ENCODE results near the gene ABCA5. TPM values are rescaled to one million over a fixed set of nuclear protein-coding genes. Genes with fewer than 3 reads are reported as not detected.
"Not testable (repeated sequence)": the region's sequence is repeated elsewhere in the genome, so short reads cannot be mapped to it uniquely, and the experiment has no call there.

The ABCA5 gene
- total RNA-seq, 1 donor from 2014 or later = 8.3 TPM

GRCh38 chr17:69287168-69287567, 39.8 kb downstream of the ABCA5 start:
- Mint-ChIP-seq H3K9me3 (no peaks in the 10 kb centered on the region), H3K36me3 (ENCODE audit: low read depth) (peaks cover 8% of the 10 kb centered on the region), H3K4me1 (no peaks in the 10 kb centered on the region), H3K27ac (ENCODE audit: unreplicated experiment) (no peak overlapping the region), H3K27me3 (ENCODE audit: low read depth) (no peaks in the 10 kb centered on the region), H3K4me3 (no peak overlapping the region)
- no peak for DNase-seq (ENCODE audit: low read depth, low spot score)
- TF ChIP-seq, protein P1, sequence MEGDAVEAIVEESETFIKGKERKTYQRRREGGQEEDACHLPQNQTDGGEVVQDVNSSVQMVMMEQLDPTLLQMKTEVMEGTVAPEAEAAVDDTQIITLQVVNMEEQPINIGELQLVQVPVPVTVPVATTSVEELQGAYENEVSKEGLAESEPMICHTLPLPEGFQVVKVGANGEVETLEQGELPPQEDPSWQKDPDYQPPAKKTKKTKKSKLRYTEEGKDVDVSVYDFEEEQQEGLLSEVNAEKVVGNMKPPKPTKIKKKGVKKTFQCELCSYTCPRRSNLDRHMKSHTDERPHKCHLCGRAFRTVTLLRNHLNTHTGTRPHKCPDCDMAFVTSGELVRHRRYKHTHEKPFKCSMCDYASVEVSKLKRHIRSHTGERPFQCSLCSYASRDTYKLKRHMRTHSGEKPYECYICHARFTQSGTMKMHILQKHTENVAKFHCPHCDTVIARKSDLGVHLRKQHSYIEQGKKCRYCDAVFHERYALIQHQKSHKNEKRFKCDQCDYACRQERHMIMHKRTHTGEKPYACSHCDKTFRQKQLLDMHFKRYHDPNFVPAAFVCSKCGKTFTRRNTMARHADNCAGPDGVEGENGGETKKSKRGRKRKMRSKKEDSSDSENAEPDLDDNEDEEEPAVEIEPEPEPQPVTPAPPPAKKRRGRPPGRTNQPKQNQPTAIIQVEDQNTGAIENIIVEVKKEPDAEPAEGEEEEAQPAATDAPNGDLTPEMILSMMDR (conservative IDR thresholded peaks at IDR 0.05) = no peak

DNA sequence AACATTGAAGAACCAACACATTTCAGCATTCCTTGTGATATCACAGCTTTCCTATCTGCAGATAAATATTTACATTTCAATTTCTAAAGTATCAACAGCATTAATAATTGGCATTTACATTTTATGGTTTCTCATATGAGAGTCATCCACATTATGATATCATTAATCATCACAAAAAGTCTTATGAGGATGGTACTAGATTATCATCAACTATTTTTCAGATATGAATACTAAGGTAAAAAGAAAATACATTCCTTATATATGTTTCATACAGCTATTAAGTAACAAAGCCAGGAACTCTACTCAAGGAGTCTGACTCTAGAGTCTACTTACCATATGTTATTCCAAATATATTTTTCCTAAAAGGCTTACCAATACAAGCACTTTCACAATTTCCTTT, 40.7 kb downstream of the ABCA5 start:
- H3K4me1 Mint-ChIP-seq = no peaks in the 10 kb centered on the region
- TF ChIP-seq, protein P1 (conservative IDR thresholded peaks at IDR 0.05) = no peak
- H3K27ac Mint-ChIP-seq (ENCODE audit: unreplicated experiment) = no peak overlapping the region
- no peaks in the 10 kb centered on the region for H3K9me3 Mint-ChIP-seq
- peaks cover 13% of the 10 kb centered on the region for H3K36me3 Mint-ChIP-seq (ENCODE audit: low read depth)
- no peak overlapping the region for H3K4me3 Mint-ChIP-seq
- H3K27me3 Mint-ChIP-seq (ENCODE audit: low read depth) = no peaks in the 10 kb centered on the region
- DNase-seq (ENCODE audit: low read depth, low spot score) = no peak

- no peak for DNase-seq (ENCODE audit: low read depth, low spot score)
- Mint-ChIP-seq H3K9me3 (no peaks in the 10 kb centered on the region), H3K27me3 (ENCODE audit: low read depth) (no peaks in the 10 kb centered on the region), H3K36me3 (ENCODE audit: low read depth) (peaks cover 15% of the 10 kb centered on the region), H3K4me3 (no peak overlapping the region), H3K4me1 (no peaks in the 10 kb centered on the region), H3K27ac (ENCODE audit: unreplicated experiment) (no peak overlapping the region)
- TF ChIP-seq, protein P1 (conservative IDR thresholded peaks at IDR 0.05) = no peak
Measured at GRCh38 chr17:69284646-69285045, 42.3 kb downstream of the ABCA5 start.

- DNase-seq (ENCODE audit: low read depth, low spot score) = no peak
- TF ChIP-seq, protein P1 (conservative IDR thresholded peaks at IDR 0.05) = no peak
- Mint-ChIP-seq H3K9me3 (no peaks in the 10 kb centered on the region), H3K4me3 (no peak overlapping the region), H3K4me1 (no peaks in the 10 kb centered on the region), H3K27me3 (ENCODE audit: low read depth) (no peaks in the 10 kb centered on the region), H3K27ac (ENCODE audit: unreplicated experiment) (no peak overlapping the region), H3K36me3 (ENCODE audit: low read depth) (peaks cover 15% of the 10 kb centered on the region)
Measured at GRCh38 chr17:69282002-69282401, 44.9 kb downstream of the ABCA5 start.

- not testable (repeated sequence) for DNase-seq (ENCODE audit: low read depth, low spot score); H3K9me3 Mint-ChIP-seq; H3K4me3 Mint-ChIP-seq; H3K27ac Mint-ChIP-seq (ENCODE audit: unreplicated experiment); H3K27me3 Mint-ChIP-seq (ENCODE audit: low read depth); H3K36me3 Mint-ChIP-seq (ENCODE audit: low read depth); H3K4me1 Mint-ChIP-seq
Measured at GRCh38 chr17:69276279-69276678, 50.7 kb downstream of the ABCA5 start.

DNA sequence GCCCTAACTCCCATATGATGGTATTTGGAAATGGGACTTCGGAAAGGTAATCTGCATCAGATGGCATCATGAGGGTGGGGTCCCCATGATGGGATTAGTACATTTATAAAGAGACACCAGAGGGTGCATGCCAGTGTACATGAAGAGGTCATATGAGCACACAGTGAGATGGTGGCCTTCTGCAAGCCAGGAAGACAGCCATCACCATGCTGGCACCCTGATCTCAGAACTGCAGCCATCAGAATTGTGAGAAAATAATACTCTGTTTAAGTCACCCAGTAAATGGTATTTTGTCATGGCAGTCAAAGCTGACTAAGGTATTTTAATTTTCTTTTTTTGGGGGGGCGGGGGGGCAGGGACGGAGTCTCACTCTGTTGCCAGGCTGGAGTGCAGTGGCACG, 51.2 kb downstream of the ABCA5 start:
- Mint-ChIP-seq H3K9me3 (no peaks in the 10 kb centered on the region), H3K4me3 (no peak overlapping the region), H3K36me3 (ENCODE audit: low read depth) (peaks cover 2% of the 10 kb centered on the region), H3K27me3 (ENCODE audit: low read depth) (no peaks in the 10 kb centered on the region), H3K27ac (ENCODE audit: unreplicated experiment) (no peak overlapping the region), H3K4me1 (peaks cover 5% of the 10 kb centered on the region)
- no peak for DNase-seq (ENCODE audit: low read depth, low spot score)
- TF ChIP-seq, protein P1 (conservative IDR thresholded peaks at IDR 0.05) = no peak
